Coronary artery (tissue), 2 donors: Measurements from ENCODE around the gene HTD2.
A peak's percentile ranks its signal among the peaks of the same experiment; 100 is the strongest.

Experiments used
- DNase-seq: peaks from one replicate; pipeline ENCODE4 v3.0.0-alpha.2; 2017; ENCODE audit warnings: low spot score
- H3K27ac ChIP-seq, 2 donors: fragments of 200-600 bp; sonication (generic); one replicate each; pipeline ENCODE4 v1.5.1; 2016 to 2019
- H3K4me3 ChIP-seq: fragments of 200-600 bp; sonication (generic); 2 replicates; pipeline ENCODE4 v1.5.1; 2016; ENCODE audit warnings: mild to moderate bottlenecking, moderate library complexity
- CTCF ChIP-seq: fragments of 200-600 bp; sonication (generic); IDR thresholded peaks from one replicate; pipeline ENCODE4 v1.5.1; 2019; ENCODE audit warnings: antibody characterized with exemption

HTD2 gene

GRCh38 chr3:58296269-58296668 lies 10.1 kb upstream of the HTD2 start:
- no peak for TF ChIP-seq CTCF
- Histone ChIP-seq H3K27ac (no peak overlapping the region), H3K4me3 (no peak overlapping the region)
- DNase-seq, result no peak

GRCh38 chr3:58296843-58297242 lies 9.5 kb upstream of the HTD2 start:
- H3K4me3 ChIP-seq, result no peak overlapping the region
- DNase-seq, result no peak
- TF ChIP-seq CTCF, result no peak
- no peak overlapping the region for H3K27ac ChIP-seq

- H3K27ac ChIP-seq, result no peak overlapping the region
- no peak for TF ChIP-seq CTCF
- DNase-seq, result no peak
- no peak overlapping the region for H3K4me3 ChIP-seq
Observed at GRCh38 chr3:58298190-58298589, 8.1 kb upstream of the HTD2 start.

DNA sequence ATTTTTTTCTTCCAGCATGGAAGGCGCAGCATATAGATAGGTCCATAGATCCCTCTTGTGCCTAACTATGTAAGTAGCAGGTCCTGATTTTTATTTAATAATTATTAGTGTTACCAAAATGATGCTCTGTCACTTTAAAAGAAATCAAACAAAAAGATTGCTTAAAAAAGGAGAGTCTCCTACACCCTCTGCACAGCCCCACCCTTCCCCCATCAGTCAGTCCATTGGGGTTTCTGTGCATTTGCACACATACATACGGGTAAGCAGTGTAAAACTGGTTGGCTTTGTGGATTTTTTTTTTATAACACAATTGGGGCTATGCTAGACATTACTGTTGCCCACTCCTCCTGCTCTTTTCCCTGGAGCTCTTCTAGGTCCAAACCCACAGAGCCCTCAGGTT lies 7.2 kb upstream of the HTD2 start:
- no peak overlapping the region for H3K27ac ChIP-seq
- no peak for TF ChIP-seq CTCF
- no peak overlapping the region for H3K4me3 ChIP-seq
- DNase-seq, result no peak

- DNase-seq, result no peak
- H3K4me3 ChIP-seq, result no peak overlapping the region
- no peak overlapping the region for H3K27ac ChIP-seq
- TF ChIP-seq CTCF, result peak; percentile 26
Observed at GRCh38 chr3:58299839-58300516, 6.3 kb upstream of the HTD2 start.

GRCh38 chr3:58307639-58308215 lies 1.4 kb downstream of the HTD2 start:
- H3K4me3 ChIP-seq, result peak overlapping the region; percentile 84
- H3K27ac ChIP-seq, result peak overlapping the region; percentile 93 to 98
- DNase-seq, result no peak
- peak; percentile 17 for TF ChIP-seq CTCF

DNA sequence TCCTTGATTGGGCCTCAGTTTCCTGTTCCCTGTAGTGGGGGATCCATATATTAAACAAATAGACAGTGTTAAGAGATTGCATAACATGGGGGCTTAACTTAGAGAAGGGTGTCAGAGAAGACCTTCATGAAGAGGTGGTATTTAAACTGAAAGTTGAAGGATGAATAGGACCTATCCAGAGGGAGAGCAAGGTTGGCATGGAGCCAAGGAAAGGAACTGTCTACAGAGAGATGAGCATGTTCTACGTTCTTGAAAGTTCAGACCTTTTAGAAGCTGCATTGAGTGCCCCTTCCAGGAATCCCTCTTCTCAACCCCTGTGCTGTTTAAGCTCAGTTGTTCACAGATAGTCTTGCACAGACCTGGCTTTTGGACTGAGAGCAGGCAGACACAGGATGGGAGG lies 2.4 kb downstream of the HTD2 start:
- no peak for DNase-seq
- Histone ChIP-seq H3K27ac (no peak overlapping the region), H3K4me3 (no peak overlapping the region)
- TF ChIP-seq CTCF, result no peak
